Measurements from ENCODE around the gene MACIR.

GRCh38 chr5:103290846-103291245 lies 32.3 kb downstream of the MACIR start:
- TF ChIP-seq, protein P1, sequence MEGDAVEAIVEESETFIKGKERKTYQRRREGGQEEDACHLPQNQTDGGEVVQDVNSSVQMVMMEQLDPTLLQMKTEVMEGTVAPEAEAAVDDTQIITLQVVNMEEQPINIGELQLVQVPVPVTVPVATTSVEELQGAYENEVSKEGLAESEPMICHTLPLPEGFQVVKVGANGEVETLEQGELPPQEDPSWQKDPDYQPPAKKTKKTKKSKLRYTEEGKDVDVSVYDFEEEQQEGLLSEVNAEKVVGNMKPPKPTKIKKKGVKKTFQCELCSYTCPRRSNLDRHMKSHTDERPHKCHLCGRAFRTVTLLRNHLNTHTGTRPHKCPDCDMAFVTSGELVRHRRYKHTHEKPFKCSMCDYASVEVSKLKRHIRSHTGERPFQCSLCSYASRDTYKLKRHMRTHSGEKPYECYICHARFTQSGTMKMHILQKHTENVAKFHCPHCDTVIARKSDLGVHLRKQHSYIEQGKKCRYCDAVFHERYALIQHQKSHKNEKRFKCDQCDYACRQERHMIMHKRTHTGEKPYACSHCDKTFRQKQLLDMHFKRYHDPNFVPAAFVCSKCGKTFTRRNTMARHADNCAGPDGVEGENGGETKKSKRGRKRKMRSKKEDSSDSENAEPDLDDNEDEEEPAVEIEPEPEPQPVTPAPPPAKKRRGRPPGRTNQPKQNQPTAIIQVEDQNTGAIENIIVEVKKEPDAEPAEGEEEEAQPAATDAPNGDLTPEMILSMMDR (conservative IDR thresholded peaks at IDR 0.05) = no peak
- no peak for TF ChIP-seq EZH2 (IDR thresholded peaks at IDR 0.05; ENCODE audit: low read depth)

Data from PC-9 (cell line).